Testis (tissue), 3 donors: Measurements from ENCODE around the gene WDR36. TPM values are rescaled to one million over a fixed set of nuclear protein-coding genes. Genes with fewer than 3 reads are reported as not detected.

Source experiments
- DNase-seq: peaks from one replicate; pipeline ENCODE4 v3.0.0-alpha.2; 2019
- H3K27ac ChIP-seq, 2 donors: fragments of 200-600 bp; sonication (generic); one replicate each; pipeline ENCODE4 v1.5.1; 2019
- H3K27me3 ChIP-seq: fragments of 200-600 bp; sonication (generic); one replicate; pipeline ENCODE4 v1.5.1; 2019
- H3K36me3 ChIP-seq: fragments of 200-600 bp; sonication (generic); one replicate; pipeline ENCODE4 v1.5.1; 2017; ENCODE audit warnings: low read depth; ENCODE audit errors: missing control alignments
- H3K4me1 ChIP-seq: fragments of 200-600 bp; sonication (generic); one replicate; pipeline ENCODE4 v1.5.1; 2019
- H3K4me3 ChIP-seq, 2 donors: fragments of 200-600 bp; sonication (generic); one replicate each; pipeline ENCODE4 v1.5.1; 2017 to 2019
- H3K9me3 ChIP-seq: fragments of 200-600 bp; sonication (generic); one replicate; pipeline ENCODE4 v1.5.1; 2017
- POLR2A ChIP-seq: fragments of 450-650 bp; IDR thresholded peaks from one replicate; pipeline ENCODE4 v1.6.1; 2017; ENCODE audit warnings: antibody characterized with exemption, mild to moderate bottlenecking, moderate library complexity
- WGBS, 2 donors: methylation state at CpG; one replicate each; pipeline ENCODE4 v1.1.5; 2018; 5-methylcytosine and 5-hydroxymethylcytosine counted together
- intact Hi-C: fragments of 100-400 bp; cut with DNase I; formaldehyde crosslinking; loops from one replicate; pipeline ENCODE4 v1.15.1; 2023; ENCODE audit warnings: low total_unique reads
- polyA plus RNA-seq: library from polyadenylated mRNA; stranded (reverse); fragments of 350-450 nt; fragmentation: Illumina TruSeq; extraction: RNeasy Lipid Tissue Mini Kit (QIAGEN cat#74804); gene quantifications from one replicate; pipeline ENCODE4 v1.2.3, GENCODE V29; 2014; ENCODE audit warnings: low read depth, low replicate concordance; ENCODE audit not compliant: insufficient read depth
- total RNA-seq, 2 donors: library from RNA; depleted of rRNA; stranded (reverse); fragments of >200 nt; gene quantifications; one replicate each; pipeline ENCODE4 v1.2.3, GENCODE V29; 2016
- TF ChIP-seq, protein P1 (sequence below), 3 experiments: fragments of 450-650 bp in 2 of 3; fragments of 200-600 bp in 1 of 3; sonication (generic) in 1 of 3; IDR thresholded peaks; one replicate each; pipeline ENCODE4 v1.5.1; 2016 to 2019; ENCODE audit warnings: antibody characterized with exemption in 3 of 3, mild to moderate bottlenecking in 2 of 3, moderate library complexity in 1 of 3

The WDR36 gene
- total and polyA plus RNA-seq, 3 donors from 2014 or later, result 11.6 to 23.9 (median 18.0) TPM

DNA sequence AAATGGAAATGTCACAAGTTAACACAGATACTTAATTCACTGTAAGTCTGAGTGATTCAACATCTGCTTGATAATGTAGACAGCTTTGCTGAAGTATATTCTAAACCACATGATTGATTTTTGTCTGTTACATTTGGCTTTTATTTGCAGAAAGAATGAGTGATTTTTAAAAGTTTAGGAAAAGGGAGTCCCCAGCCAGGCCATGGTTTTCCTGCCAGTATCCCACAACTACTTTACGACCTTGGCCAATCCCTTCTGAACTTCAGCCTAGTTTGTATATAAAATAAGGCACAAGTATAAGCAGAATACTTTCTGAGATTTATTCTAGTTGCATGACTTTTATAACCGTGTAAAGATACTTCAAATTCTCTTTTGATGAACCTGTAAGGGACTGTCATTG is 27.1 kb downstream of the WDR36 start:
- no peak for DNase-seq
- WGBS, 2 donors, result 55 to 63% methylated on average over 2 of the region's 2 CpGs
- Histone ChIP-seq H3K9me3 (no peaks in the 10 kb centered on the region), H3K27ac (no peak overlapping the region), H3K4me1 (no peaks in the 10 kb centered on the region), H3K27me3 (no peaks in the 10 kb centered on the region), H3K36me3 (no peaks in the 10 kb centered on the region), H3K4me3 (no peak overlapping the region)
- intact Hi-C loops, result no loop called here
- TF ChIP-seq, protein P1, sequence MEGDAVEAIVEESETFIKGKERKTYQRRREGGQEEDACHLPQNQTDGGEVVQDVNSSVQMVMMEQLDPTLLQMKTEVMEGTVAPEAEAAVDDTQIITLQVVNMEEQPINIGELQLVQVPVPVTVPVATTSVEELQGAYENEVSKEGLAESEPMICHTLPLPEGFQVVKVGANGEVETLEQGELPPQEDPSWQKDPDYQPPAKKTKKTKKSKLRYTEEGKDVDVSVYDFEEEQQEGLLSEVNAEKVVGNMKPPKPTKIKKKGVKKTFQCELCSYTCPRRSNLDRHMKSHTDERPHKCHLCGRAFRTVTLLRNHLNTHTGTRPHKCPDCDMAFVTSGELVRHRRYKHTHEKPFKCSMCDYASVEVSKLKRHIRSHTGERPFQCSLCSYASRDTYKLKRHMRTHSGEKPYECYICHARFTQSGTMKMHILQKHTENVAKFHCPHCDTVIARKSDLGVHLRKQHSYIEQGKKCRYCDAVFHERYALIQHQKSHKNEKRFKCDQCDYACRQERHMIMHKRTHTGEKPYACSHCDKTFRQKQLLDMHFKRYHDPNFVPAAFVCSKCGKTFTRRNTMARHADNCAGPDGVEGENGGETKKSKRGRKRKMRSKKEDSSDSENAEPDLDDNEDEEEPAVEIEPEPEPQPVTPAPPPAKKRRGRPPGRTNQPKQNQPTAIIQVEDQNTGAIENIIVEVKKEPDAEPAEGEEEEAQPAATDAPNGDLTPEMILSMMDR (IDR thresholded peaks at IDR 0.05), result no peak
- TF ChIP-seq POLR2A, result no peak

DNA sequence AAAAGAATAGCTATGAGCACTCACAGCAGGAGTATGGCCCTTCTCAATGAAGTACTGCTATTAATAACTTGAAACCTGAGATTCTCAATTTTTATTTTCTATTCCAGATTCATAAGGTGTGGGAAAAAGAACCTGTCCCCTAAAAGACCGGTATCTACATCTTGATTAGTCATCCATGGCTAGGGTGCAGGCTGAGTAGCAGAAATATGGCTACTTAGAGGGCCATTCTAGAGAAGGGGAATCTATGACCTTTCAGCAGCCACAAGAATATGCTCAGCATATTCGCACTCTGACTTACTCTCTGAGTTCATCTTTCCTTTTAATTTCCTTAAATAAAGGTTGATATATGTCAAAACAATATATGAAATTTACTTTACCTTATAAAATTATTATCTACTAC is 27.7 kb downstream of the WDR36 start:
- Histone ChIP-seq H3K4me1 (no peaks in the 10 kb centered on the region), H3K4me3 (no peak overlapping the region), H3K9me3 (no peaks in the 10 kb centered on the region), H3K36me3 (no peaks in the 10 kb centered on the region), H3K27me3 (no peaks in the 10 kb centered on the region), H3K27ac (no peak overlapping the region)
- TF ChIP-seq, protein P1 (IDR thresholded peaks at IDR 0.05), result no peak
- no peak for TF ChIP-seq POLR2A
- 97% methylated on average over 2 of the region's 2 CpGs for WGBS, 2 donors
- intact Hi-C loops, result no loop called here
- DNase-seq, result no peak

DNA sequence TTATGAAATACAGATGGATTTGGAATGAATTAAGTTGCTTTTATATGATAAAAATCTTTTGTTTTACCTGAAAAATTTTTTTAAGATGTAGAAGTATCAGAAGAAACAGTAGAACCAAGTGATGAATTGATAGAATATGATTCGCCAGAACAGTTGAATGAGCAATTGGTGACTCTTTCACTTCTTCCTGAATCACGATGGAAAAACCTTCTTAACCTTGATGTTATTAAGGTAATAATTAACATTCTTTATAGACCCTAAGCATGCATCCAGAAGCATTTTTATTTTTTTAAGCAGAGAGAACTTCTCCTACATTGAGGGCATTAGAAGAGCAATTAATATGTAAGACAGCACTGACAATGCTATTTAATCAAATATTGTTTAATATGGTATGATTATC is 28.8 kb downstream of the WDR36 start:
- TF ChIP-seq, protein P1 (IDR thresholded peaks at IDR 0.05), result no peak
- Histone ChIP-seq H3K9me3 (no peaks in the 10 kb centered on the region), H3K27ac (no peak overlapping the region), H3K4me1 (no peaks in the 10 kb centered on the region), H3K4me3 (no peak overlapping the region), H3K36me3 (no peaks in the 10 kb centered on the region), H3K27me3 (no peaks in the 10 kb centered on the region)
- intact Hi-C loops, result no loop called here
- WGBS, 2 donors, result 83 to 89% methylated on average over 2 of the region's 2 CpGs
- DNase-seq, result no peak

DNA sequence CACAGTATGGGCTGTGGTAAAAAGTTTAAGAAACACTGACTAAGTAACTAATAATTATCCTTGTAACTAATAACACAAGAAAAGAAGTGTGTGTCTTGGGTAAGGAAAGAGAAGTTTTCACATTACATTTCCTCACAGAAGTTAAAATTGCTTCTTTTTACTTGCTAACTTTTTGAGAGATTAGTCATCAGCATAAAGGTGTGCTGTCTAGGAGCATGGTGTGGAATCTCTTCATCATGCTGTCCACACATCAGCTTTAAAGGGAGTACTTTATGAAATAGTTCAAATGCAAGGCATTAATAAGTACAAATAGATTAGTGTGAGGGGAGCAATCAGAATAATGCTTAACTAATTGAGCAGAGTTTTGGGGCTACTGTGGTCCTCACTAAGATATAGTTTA is 29.8 kb downstream of the WDR36 start:
- Histone ChIP-seq H3K4me3 (no peak overlapping the region), H3K36me3 (no peaks in the 10 kb centered on the region), H3K4me1 (no peaks in the 10 kb centered on the region), H3K27ac (no peak overlapping the region), H3K27me3 (no peaks in the 10 kb centered on the region), H3K9me3 (no peaks in the 10 kb centered on the region)
- intact Hi-C loops, result no loop called here
- TF ChIP-seq, protein P1 (IDR thresholded peaks at IDR 0.05), result no peak
- TF ChIP-seq POLR2A, result no peak
- no peak for DNase-seq

DNA sequence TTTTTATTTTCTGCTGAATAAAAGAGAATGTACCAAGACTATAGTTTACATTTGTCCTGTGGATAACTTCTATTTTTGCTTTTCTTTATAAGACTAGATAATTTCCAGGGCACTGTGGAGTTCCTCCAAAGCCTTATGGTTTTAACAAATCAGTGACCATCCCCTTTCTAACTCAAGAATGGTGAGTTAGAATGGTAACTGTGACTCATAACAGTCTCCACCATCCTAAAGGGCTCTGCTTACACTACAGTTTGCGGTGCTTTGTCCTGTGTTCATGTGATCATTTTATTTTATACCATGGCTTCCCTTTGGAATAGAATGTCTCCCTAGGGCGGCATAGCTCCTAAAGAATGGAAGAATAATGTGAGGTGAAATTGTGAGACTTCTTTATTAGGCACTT is 30.2 kb downstream of the WDR36 start:
- Histone ChIP-seq H3K4me3 (no peak overlapping the region), H3K36me3 (no peaks in the 10 kb centered on the region), H3K27me3 (no peaks in the 10 kb centered on the region), H3K4me1 (no peaks in the 10 kb centered on the region), H3K9me3 (no peaks in the 10 kb centered on the region), H3K27ac (no peak overlapping the region)
- no peak for DNase-seq
- no peak for TF ChIP-seq POLR2A
- TF ChIP-seq, protein P1 (IDR thresholded peaks at IDR 0.05), result no peak
- intact Hi-C loops, result no loop called here
- 71 to 76% methylated on average over 2 of the region's 2 CpGs for WGBS, 2 donors
